Panc1 (cell line): Measurements from ENCODE around the gene CAMSAP3.

Experiments
- POLR2AphosphoS5 ChIP-seq: IDR thresholded peaks from 2 replicates; pipeline ENCODE4 v1.6.1; 2012; ENCODE audit warnings: mild to moderate bottlenecking, low read depth, low read length, moderate library complexity
- TCF7L2 ChIP-seq: IDR thresholded peaks from 2 replicates; pipeline ENCODE4 v1.6.1; 2011; ENCODE audit warnings: mild to moderate bottlenecking, low read depth, low read length, inconsistent platforms
- TF ChIP-seq, protein P1 (sequence below): fragments of 450-650 bp; IDR thresholded peaks from 2 replicates; pipeline ENCODE4 v1.5.1; 2017; ENCODE audit warnings: mild to moderate bottlenecking
- TF ChIP-seq, protein P2 (sequence below), 2 experiments: IDR thresholded peaks; 2 replicates each; pipeline ENCODE4 v1.6.1; 2011 to 2012; ENCODE audit warnings: low read depth in 2 of 2, control low read depth in 1 of 2, low read length in 1 of 2, mild to moderate bottlenecking in 1 of 2, moderate library complexity in 1 of 2; ENCODE audit not compliant: insufficient read depth in 1 of 2

DNA sequence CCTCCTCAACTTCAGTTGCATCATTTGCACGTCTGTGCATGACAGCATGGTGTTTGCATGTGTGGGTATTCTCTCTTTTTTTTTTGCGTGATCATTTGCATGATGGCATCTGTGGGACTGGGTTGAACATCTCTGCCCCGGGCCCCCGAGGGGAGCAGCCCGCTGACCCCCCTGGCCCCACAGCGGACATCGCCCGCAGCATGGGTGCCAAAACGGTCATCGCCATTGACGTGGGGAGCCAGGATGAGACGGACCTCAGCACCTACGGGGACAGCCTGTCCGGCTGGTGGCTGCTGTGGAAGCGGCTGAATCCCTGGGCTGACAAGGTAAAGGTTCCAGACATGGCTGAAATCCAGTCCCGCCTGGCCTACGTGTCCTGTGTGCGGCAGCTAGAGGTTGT is 37.0 kb upstream of the CAMSAP3 start:
- TF ChIP-seq, protein P1, sequence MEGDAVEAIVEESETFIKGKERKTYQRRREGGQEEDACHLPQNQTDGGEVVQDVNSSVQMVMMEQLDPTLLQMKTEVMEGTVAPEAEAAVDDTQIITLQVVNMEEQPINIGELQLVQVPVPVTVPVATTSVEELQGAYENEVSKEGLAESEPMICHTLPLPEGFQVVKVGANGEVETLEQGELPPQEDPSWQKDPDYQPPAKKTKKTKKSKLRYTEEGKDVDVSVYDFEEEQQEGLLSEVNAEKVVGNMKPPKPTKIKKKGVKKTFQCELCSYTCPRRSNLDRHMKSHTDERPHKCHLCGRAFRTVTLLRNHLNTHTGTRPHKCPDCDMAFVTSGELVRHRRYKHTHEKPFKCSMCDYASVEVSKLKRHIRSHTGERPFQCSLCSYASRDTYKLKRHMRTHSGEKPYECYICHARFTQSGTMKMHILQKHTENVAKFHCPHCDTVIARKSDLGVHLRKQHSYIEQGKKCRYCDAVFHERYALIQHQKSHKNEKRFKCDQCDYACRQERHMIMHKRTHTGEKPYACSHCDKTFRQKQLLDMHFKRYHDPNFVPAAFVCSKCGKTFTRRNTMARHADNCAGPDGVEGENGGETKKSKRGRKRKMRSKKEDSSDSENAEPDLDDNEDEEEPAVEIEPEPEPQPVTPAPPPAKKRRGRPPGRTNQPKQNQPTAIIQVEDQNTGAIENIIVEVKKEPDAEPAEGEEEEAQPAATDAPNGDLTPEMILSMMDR: no peak
- no peak for TF ChIP-seq POLR2AphosphoS5
- TF ChIP-seq, protein P2, sequence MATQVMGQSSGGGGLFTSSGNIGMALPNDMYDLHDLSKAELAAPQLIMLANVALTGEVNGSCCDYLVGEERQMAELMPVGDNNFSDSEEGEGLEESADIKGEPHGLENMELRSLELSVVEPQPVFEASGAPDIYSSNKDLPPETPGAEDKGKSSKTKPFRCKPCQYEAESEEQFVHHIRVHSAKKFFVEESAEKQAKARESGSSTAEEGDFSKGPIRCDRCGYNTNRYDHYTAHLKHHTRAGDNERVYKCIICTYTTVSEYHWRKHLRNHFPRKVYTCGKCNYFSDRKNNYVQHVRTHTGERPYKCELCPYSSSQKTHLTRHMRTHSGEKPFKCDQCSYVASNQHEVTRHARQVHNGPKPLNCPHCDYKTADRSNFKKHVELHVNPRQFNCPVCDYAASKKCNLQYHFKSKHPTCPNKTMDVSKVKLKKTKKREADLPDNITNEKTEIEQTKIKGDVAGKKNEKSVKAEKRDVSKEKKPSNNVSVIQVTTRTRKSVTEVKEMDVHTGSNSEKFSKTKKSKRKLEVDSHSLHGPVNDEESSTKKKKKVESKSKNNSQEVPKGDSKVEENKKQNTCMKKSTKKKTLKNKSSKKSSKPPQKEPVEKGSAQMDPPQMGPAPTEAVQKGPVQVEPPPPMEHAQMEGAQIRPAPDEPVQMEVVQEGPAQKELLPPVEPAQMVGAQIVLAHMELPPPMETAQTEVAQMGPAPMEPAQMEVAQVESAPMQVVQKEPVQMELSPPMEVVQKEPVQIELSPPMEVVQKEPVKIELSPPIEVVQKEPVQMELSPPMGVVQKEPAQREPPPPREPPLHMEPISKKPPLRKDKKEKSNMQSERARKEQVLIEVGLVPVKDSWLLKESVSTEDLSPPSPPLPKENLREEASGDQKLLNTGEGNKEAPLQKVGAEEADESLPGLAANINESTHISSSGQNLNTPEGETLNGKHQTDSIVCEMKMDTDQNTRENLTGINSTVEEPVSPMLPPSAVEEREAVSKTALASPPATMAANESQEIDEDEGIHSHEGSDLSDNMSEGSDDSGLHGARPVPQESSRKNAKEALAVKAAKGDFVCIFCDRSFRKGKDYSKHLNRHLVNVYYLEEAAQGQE (IDR thresholded peaks at IDR 0.05; ENCODE audit: insufficient read depth in 1 of 2, low read depth in 2 of 2, low read length in 1 of 2): no peak
- TF ChIP-seq TCF7L2: no peak
